Gastrocnemius medialis (tissue), 4 donors: ENCODE data around the gene C19orf38.

ENCODE experiments used
- CTCF ChIP-seq, 5 experiments: fragments of 450-650 bp in 3 of 5; fragments of 200-600 bp in 2 of 5; sonication (generic) in 2 of 5; IDR thresholded peaks in 4 of 5; conservative IDR thresholded peaks in 1 of 5; 1 replicate in 4 of 5; 2 replicates in 1 of 5; pipeline ENCODE4 v1.5.1; 2016 to 2019; ENCODE audit warnings: antibody characterized with exemption in 5 of 5, mild to moderate bottlenecking in 3 of 5, moderate library complexity in 3 of 5
- POLR2A ChIP-seq, 2 donors: fragments of 450-650 bp; IDR thresholded peaks; one replicate each; pipeline ENCODE4 v1.6.1; 2017; ENCODE audit warnings: antibody characterized with exemption in 2 of 2, mild to moderate bottlenecking in 2 of 2, moderate library complexity in 2 of 2

- TF ChIP-seq CTCF (IDR thresholded peaks at IDR 0.05 in 4 of 5, conservative IDR thresholded peaks at IDR 0.05 in 1 of 5), result no peak
- TF ChIP-seq POLR2A (IDR thresholded peaks at IDR 0.05), result no peak
Measured at GRCh38 chr19:10854350-10855089, 6.3 kb downstream of the C19orf38 start.
